UCSD-AML1 (cell line): ENCODE data around the gene METRN.
"Not testable (repeated sequence)": the region's sequence is repeated elsewhere in the genome, so short reads cannot be mapped to it uniquely, and the experiment has no call there.

Experiments used
- DNase-seq: peaks from one replicate; lab custom pipeline; 2025; ENCODE audit not compliant: unreplicated experiment; lab: John Stamatoyannopoulos, UW

Gene METRN

DNA sequence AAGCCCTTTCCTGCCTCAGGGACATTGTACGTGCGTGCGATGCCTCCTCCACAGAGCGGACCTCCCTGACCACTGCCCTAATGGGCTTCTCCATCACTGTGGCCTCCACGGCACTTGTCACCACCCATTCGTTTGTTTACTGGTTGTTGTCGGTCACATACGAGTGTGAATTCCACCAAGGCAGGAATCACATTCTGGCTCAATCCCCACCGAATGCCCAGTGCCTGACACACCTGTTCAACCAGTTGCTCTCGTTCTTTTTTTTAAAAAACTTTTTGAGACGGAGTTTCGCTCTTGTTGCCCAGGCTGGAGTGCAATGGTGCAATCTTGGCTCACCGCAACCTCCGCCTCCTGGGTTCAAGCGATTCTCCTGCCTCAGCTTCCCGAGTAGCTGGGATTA lies 23.7 kb upstream of the METRN start:
- DNase-seq = not testable (repeated sequence)

DNA sequence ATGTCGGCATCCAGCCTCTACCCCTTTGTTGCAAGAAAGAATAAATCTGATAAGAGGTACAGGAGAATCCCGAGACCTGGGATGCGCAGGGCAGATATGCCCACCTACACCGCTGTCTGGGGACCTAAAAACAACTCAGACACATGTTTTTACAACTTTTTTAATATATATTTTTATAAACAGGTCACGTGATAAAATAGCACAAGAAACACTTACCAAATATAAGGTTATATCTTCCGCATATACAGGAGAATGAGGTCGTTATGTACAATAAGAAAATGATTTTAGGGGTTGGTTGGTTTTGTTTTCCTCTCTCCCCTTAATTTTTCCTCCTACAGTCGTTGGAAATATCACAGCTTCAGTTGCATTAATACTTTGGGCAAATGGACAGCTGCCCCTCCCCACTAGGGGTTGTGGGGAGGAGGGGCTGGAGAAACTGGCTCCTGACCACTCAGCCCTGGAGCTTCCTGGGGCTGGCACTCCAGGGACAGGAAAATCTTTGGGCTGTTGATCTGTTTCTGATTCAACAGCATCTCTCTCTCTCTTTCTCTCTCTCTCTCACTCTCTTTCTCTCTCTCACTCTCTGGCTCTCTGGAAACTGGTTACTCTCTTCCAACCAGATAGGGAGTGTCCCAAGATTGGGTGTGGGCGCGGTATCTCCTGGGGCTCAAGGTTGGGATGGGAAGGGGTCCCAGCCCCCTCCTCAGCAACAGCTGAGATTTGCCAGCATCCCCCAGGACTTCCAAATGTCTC lies 22.4 kb upstream of the METRN start:
- DNase-seq = no peak

DNA sequence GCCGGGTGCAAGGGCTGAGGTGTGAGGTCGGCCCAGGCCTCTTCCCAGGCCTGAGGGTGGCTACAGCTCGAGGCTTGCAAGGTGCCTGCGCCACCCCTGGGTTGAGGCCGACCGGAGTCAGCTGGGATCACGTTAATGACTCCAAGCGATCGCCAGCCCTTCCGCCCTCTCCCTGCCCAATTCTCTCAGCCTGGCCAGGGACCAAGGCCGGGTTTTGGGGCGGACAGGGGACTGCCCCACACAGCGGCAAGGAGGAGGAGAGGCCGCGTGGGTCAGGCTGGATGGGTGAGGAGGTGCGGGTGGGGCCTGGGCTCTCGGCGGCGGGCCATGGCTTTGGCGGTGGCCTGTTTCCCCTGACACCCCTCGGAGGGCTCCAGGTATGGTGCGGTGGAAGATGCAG lies 21.6 kb upstream of the METRN start:
- DNase-seq = no peak

- no peak for DNase-seq
Measured at GRCh38 chr16:693766-694165, 21.2 kb upstream of the METRN start.

- no peak for DNase-seq
Measured at GRCh38 chr16:694187-694862, 20.6 kb upstream of the METRN start.

- DNase-seq = no peak
Measured at GRCh38 chr16:694863-695354, 20.0 kb upstream of the METRN start.

GRCh38 chr16:695355-696089 lies 19.4 kb upstream of the METRN start:
- DNase-seq = no peak

- DNase-seq = no peak
Measured at GRCh38 chr16:698911-699671, 15.8 kb upstream of the METRN start.

DNA sequence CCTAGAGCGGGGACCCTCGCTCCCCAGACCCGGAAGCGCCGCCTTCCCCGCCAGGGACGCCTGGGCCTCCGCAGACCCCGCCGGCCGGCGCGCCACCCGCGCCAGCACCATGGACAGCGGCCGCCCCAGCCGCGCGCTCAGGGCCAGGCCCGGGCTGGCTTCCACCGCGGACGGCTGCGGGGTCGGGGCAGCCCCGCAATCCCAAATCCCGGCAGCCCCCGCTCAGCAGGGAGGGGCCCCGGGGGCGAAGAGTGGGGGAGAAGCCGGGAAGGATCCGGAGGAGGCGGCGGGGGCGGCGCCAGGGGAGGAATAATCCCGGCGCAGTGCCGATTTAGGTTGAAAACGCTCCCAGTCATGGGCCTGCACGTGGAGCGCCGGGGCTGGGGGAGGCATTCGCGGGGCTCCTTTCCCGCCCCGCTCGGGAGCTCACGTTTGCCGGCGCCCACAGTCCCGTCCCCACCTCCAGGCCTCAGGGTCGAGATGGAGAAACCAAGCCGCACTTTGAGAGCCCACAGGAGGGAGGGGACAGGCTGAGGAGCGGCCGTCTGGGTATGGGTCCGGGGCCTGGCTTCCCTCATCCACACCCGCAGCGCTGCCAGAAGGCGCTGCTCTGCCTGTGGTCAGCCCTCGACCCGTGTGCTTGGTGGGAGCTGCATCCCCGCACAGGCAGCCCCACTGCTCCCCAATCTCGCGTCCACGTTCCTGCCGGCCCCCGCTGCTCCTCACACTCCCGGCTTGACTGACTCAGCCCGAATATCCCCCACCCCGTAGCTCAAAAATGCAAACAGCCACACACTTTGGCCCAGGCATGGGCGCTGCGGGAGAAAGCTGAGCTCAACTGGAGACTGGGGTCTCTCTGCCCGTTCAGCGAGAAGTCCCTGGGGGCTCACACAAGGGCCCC lies 14.0 kb upstream of the METRN start:
- DNase-seq = peak; percentile 15

DNA sequence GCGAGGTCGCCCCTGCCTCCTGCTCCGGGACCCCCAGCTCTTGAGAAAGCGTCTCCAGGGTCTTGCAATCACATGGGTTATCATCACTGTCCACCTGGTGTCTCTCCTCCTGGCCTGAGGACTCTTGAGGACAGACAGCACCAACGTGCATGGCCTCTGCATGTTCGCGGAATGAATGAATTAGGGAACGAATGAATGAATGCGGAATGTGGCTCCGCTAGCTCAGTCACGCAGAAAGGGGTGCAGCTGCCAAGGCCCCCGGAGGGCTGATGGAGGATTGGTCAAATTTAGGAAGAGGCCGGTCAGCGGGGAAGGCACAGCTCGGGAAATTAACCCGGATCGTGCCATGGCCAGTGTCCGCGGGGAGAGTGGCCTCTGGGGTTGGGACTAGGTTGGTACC lies 12.6 kb upstream of the METRN start:
- no peak for DNase-seq

- DNase-seq = no peak
Measured at GRCh38 chr16:703406-703805, 11.5 kb upstream of the METRN start.

DNA sequence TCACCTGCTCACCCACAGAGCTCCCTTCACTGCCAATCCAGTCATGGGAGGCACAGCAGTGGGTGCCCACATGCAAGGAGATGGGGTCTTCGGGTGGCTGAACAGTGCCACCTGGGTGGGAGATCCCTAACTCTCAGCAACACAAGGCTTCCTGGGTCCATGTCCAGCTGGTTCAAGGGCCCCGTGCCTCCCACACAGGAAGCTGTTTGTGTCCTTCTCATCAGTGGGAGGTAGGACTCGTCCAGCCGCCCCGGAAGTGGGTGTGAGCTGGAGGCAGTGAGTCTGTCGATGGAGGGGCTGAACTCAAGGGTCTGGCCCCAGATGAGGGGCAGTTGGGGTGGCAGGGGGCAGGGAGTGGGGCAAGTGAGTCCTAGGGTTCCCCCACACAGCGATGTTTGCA lies 10.9 kb upstream of the METRN start:
- DNase-seq = no peak

- DNase-seq = no peak
Measured at GRCh38 chr16:704552-705380, 10.2 kb upstream of the METRN start.

- DNase-seq = no peak
Measured at GRCh38 chr16:705431-706188, 9.3 kb upstream of the METRN start, which contains the start of gene FBXL16. FBXL16 (minus strand) TSS chr16:705801; CDS start chr16:697405, 8,396 bp downstream.

GRCh38 chr16:706189-707061 lies 8.5 kb upstream of the METRN start:
- no peak for DNase-seq

- no peak for DNase-seq
Measured at GRCh38 chr16:707062-707538, 7.8 kb upstream of the METRN start.

DNA sequence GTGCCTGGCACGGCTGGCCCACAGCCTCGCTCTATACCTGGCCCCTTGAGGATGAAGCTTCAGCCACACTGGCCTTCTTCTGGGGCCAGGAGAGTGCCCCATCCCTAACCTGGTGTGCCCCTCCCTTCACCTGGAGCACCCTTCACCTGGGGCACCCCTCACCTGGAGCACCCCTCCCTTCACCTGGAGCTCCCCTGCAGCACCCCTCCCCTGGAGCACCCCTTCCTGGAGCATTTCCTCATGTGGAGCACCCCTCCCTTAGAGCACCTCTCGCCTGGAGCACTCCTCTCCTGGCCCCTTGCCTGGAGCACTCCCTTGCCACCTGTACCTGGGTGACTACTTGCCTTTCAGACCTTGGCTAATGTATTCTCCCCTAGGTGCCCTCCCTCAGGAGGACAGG lies 6.9 kb upstream of the METRN start:
- no peak for DNase-seq
